HFF-Myc (cell line): ENCODE measurements around the gene RINL.
"Not testable (repeated sequence)": the region's sequence is repeated elsewhere in the genome, so short reads cannot be mapped to it uniquely, and the experiment has no call there.

Experiments
- DNase-seq: peaks from one replicate; pipeline ENCODE4 v3.0.0-alpha.2; 2011; ENCODE audit warnings: low read depth; ENCODE audit errors: extremely low read depth
- H3K4me3 ChIP-seq: replicated peaks from 2 replicates; pipeline ENCODE4 v1.5.1; 2011; ENCODE audit warnings: low read depth, mild to moderate bottlenecking, control low read depth, low read length
- TF ChIP-seq, protein P1 (sequence below): IDR thresholded peaks from 2 replicates; pipeline ENCODE4 v1.5.1; 2012; ENCODE audit warnings: mild to moderate bottlenecking, low read depth, low read length, control low read depth; ENCODE audit errors: missing control alignments

Gene RINL

DNA sequence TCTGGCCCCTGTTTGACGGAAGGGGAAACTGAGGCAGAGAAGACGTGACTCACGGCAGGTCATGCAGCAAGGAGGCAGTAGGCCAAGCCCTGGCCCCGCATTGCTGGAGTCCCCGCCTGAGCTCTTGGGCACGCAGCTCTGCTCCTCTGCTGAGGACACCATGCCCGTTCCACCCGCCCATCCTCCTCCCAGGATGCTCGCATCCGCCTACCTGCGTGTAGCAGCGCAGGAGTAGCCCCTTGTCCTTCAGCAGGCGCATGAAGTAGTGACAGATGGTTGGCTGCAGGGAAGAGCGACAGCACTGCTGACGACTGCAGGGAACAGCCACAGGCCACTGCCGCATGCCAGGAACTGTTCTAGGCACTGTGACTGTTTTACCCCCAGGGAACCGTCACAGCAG lies 10.8 kb upstream of the RINL start:
- no peak overlapping the region for H3K4me3 ChIP-seq
- TF ChIP-seq, protein P1, sequence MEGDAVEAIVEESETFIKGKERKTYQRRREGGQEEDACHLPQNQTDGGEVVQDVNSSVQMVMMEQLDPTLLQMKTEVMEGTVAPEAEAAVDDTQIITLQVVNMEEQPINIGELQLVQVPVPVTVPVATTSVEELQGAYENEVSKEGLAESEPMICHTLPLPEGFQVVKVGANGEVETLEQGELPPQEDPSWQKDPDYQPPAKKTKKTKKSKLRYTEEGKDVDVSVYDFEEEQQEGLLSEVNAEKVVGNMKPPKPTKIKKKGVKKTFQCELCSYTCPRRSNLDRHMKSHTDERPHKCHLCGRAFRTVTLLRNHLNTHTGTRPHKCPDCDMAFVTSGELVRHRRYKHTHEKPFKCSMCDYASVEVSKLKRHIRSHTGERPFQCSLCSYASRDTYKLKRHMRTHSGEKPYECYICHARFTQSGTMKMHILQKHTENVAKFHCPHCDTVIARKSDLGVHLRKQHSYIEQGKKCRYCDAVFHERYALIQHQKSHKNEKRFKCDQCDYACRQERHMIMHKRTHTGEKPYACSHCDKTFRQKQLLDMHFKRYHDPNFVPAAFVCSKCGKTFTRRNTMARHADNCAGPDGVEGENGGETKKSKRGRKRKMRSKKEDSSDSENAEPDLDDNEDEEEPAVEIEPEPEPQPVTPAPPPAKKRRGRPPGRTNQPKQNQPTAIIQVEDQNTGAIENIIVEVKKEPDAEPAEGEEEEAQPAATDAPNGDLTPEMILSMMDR: no peak
- no peak for DNase-seq

- DNase-seq, H3K4me3 ChIP-seq: not testable (repeated sequence)
Measured at GRCh38 chr19:38884691-38885090, 6.6 kb upstream of the RINL start.

DNA sequence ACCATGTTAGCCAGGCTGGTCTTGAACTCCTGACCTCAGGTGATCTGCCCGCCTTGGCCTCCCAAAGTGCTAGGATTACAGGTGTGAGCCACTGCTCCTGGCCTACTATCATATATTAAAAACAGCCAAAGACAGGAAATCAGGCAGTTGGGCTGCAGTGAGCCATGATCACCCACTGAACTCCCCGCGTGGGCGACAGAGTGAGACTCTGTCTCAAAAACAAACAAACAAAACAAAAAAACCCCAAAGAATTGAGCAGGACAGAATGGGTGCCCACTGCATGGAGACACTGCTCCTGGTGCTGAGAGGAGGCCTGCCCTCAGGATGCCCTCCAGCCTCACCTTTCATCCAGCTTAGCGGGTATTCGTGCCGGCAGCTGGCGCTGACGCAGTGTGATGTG lies 5.2 kb upstream of the RINL start:
- DNase-seq: no peak
- TF ChIP-seq, protein P1: no peak
- no peak overlapping the region for H3K4me3 ChIP-seq

GRCh38 chr19:38880882-38881609 lies 3.0 kb upstream of the RINL start:
- no peak overlapping the region for H3K4me3 ChIP-seq
- TF ChIP-seq, protein P1: no peak
- DNase-seq: no peak

- H3K4me3 ChIP-seq: no peak overlapping the region
- DNase-seq: no peak
- TF ChIP-seq, protein P1: no peak
Measured at GRCh38 chr19:38880076-38880881, 2.2 kb upstream of the RINL start.

GRCh38 chr19:38879400-38879751 lies 1.3 kb upstream of the RINL start:
- TF ChIP-seq, protein P1: no peak
- DNase-seq: no peak
- H3K4me3 ChIP-seq: no peak overlapping the region

DNA sequence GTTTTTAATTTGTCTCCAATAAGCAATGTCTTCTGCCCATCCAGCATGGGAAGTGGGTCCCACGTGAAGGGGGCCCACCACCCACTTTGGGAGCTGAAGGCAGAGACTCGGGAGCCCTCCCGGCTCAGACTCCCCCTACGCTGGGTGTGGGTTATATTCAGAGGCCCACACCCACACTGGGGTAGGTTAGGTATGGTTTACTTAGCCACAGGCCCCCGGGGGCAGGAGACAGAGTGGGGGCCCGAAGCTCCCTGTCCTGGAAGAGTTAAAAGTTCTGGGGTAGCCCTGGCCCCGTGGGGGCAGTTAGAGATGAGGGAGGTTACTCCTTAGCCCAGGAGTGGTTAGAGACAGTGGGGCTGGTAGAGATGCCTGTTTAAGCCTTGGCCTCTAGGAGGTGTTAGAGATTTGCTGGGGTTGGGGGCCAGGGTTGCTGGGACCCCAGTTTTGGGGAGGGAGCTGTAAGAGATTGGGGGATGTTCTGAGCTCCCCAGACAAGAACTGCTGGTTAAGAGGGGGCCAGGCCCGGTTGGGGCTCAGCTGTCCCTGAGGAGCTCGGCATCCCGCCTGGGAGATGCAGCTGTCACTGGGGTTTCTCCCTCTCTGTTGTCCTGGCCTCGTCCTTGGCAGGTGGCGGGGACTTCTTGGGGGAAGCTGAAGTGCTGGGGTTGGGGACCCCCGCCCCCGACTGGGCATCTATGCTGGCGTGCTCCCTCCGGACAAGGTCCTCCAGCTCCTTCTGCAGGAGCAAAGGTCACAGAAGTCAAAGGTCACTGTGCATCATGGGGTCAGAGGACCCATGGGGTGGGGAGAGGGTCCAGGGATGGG lies 712 bp upstream of the RINL start:
- TF ChIP-seq, protein P1: no peak
- no peak for DNase-seq
- no peak overlapping the region for H3K4me3 ChIP-seq
